LNCaP clone FGC (cell line): ENCODE measurements around the gene FBXL20.

ENCODE experiments used
- DNase-seq: peaks from one replicate; pipeline ENCODE4 v3.0.0-alpha.2; 2011; ENCODE audit warnings: low read depth
- H3K4me3 ChIP-seq: 2 replicates; pipeline ENCODE4 v1.5.1; 2011; ENCODE audit warnings: mild to moderate bottlenecking, low read depth, low read length, control low read depth
- CTCF ChIP-seq: IDR thresholded peaks from 2 replicates; pipeline ENCODE4 v1.5.1; 2012; ENCODE audit warnings: mild to moderate bottlenecking; ENCODE audit not compliant: control insufficient read depth, insufficient read depth; ENCODE audit errors: extremely low read depth

FBXL20 gene

GRCh38 chr17:39429600-39429999 lies 28.2 kb upstream of the FBXL20 start:
- DNase-seq: no peak
- TF ChIP-seq CTCF: no peak
- no peak overlapping the region for H3K4me3 ChIP-seq

DNA sequence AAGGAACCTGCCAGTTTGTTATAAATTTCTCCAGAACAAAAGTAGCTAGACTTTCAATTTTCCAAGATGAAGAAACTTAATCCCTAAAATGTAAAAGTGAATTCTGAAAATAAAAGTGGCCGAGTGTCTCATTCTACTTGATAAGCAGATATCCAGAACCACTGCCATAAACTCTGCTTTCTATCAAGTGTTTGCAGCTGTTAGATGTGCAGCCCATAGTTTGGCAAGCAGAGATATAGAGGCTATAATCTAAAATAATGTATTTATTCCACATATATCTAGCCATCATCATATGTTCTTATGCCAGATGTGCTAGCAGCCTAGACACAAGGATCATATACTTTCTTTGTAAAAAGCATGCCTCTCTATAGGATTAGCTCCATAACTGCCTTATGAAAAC lies 14.7 kb upstream of the FBXL20 start:
- DNase-seq: no peak
- no peak overlapping the region for H3K4me3 ChIP-seq
- TF ChIP-seq CTCF: no peak

- no peak overlapping the region for H3K4me3 ChIP-seq
- DNase-seq: no peak
- TF ChIP-seq CTCF: no peak
These were observed 8.9 kb upstream of the FBXL20 start for GRCh38 chr17:39410279-39410678.

DNA sequence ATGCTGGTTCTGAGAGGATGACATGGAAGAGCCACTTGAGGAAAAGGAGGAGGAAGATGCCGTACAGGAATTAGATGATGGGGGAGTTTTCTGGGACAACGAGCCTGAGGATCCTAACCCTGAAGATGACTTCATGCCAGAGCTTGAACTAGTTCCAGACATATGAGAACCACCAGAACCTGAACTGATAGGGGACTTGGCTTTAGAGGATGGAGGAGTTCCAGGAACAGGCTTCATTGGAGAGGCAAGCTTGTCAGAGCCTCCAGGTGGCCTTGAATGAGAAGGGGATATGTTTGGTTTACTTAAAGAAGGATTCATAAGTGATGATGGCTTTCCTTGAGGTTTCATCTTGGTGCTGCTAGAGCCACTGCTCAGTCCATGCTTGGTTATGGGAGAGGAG lies 6.9 kb upstream of the FBXL20 start:
- no peak for TF ChIP-seq CTCF
- no peak overlapping the region for H3K4me3 ChIP-seq
- DNase-seq: no peak

DNA sequence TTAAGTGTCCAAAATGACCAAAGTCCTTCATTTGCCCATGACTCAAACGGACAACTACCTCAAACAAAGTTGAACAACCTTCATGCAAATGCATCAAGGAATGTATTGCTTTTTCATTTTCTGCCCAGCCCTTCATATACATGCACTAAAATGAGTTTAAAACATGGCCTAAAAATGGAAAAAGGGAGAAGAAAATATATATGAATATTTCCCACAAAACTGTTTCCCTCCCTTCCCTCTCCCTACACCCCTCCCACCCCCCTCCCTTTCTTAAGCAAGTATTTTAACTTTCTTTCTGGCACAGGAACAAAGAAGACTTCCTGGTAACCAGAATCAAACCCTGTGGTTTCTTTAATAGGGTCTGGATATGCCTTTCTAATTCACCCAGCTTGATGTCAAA lies 5.5 kb upstream of the FBXL20 start:
- DNase-seq: no peak
- TF ChIP-seq CTCF: no peak
- H3K4me3 ChIP-seq: no peak overlapping the region

DNA sequence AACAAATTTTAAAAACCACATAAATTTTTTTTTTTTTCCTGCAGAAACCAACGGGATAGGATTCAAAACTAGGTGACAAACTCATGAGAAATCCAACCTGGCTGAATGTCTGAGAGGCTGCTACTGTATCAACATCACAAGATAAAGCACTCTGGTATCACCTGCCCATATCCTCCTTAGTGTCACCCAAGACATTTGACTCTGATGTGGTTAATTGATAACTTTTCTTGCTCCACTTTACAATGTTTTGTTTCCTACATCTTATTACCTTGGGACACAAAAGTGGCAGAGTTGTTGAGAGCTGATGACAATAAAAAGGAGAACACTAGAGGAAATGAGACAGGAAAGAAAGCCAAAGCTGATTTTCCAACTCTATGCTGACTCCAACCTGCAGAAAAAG lies 4.0 kb upstream of the FBXL20 start:
- H3K4me3 ChIP-seq: no peak overlapping the region
- TF ChIP-seq CTCF: no peak

DNA sequence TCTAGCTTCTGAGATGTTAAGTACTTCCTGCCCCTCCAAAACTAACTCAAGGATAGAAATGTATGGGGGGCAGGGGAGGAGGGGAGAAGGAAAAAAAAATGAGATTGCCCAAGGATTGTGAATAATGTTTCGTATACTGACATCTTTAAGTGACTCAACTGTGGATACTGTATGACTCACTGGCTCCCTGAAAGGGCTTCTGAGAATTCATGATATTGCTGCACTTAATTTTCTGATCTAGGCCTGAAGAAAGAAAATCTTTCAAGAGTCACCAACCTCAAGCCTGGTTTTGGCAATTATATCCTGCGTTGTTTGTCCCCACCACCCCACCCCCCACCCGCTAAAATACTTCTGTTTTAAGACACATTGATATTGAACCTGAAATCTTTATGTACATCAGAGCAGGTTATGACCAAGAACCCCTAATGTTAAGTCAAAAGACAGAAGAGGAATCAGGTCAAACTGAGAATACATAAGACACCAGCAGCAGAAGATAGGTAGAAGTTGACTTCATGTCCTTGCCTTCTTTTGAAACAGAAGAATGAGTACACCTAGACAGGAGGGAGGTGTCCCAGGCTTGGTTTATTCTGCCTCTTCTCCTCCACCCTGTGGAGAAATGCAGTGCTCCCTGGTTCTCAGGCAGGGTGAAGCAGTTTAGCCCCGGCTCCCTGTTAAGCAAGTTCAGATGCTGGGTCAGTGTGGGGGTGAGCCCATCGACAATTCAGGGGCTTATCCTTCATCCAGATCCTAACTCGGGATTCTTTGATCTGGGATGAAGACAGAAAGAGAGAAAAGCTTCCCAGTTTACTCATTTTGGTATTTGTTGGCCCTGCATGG lies 3.3 kb upstream of the FBXL20 start:
- no peak for TF ChIP-seq CTCF
- no peak for DNase-seq
- no peak overlapping the region for H3K4me3 ChIP-seq

More for the DNA sequence above, 4.0 kb upstream of the FBXL20 start:
- DNase-seq: no peak
